Hepatocyte (in vitro differentiated cells): Measurements from ENCODE around the gene MYCBPAP. TPM values are rescaled to one million over a fixed set of nuclear protein-coding genes. Genes with fewer than 3 reads are reported as not detected.

ENCODE experiments used
- DNase-seq: peaks from one replicate; pipeline ENCODE4 v3.0.0-alpha.2; 2016; ENCODE audit warnings: low spot score
- H2AFZ ChIP-seq: fragments of 200-600 bp; sonication (generic); 2 replicates; pipeline ENCODE4 v1.6.0; 2016; ENCODE audit warnings: antibody characterized with exemption, mild to moderate bottlenecking
- H3K27ac ChIP-seq: fragments of 200-600 bp; sonication (generic); 2 replicates; pipeline ENCODE4 v1.5.1; 2016; ENCODE audit warnings: mild to moderate bottlenecking
- H3K27me3 ChIP-seq: fragments of 200-600 bp; sonication (generic); 2 replicates; pipeline ENCODE4 v1.6.1; 2016
- H3K36me3 ChIP-seq: fragments of 200-600 bp; sonication (generic); replicated peaks from 2 replicates; pipeline ENCODE4 v1.5.1; 2016; ENCODE audit warnings: low read depth; ENCODE audit not compliant: insufficient read depth
- H3K4me1 ChIP-seq: fragments of 200-600 bp; sonication (generic); 2 replicates; pipeline ENCODE4 v1.5.1; 2016; ENCODE audit warnings: mild to moderate bottlenecking, moderate library complexity; ENCODE audit not compliant: insufficient read depth
- H3K4me2 ChIP-seq: fragments of 200-600 bp; sonication (generic); 2 replicates; pipeline ENCODE4 v1.6.0; 2016
- H3K4me3 ChIP-seq: fragments of 200-600 bp; sonication (generic); 2 replicates; pipeline ENCODE4 v1.5.1; 2016; ENCODE audit warnings: mild to moderate bottlenecking
- H3K79me2 ChIP-seq: fragments of 200-600 bp; sonication (generic); 2 replicates; pipeline ENCODE4 v1.6.0; 2017; ENCODE audit warnings: mild to moderate bottlenecking
- H3K9me2 ChIP-seq: fragments of 200-600 bp; sonication (generic); replicated peaks from 2 replicates; pipeline ENCODE4 v1.6.0; 2017; ENCODE audit warnings: mild to moderate bottlenecking; ENCODE audit not compliant: insufficient read depth
- H3K9me3 ChIP-seq: fragments of 200-600 bp; sonication (generic); 2 replicates; pipeline ENCODE4 v1.5.1; 2016; ENCODE audit warnings: low read depth, mild to moderate bottlenecking
- H4K20me1 ChIP-seq: fragments of 200-600 bp; sonication (generic); 2 replicates; pipeline ENCODE4 v1.6.0; 2016; ENCODE audit warnings: mild to moderate bottlenecking; ENCODE audit not compliant: insufficient read depth, poor library complexity, severe bottlenecking
- CTCF ChIP-seq: fragments of 200-600 bp; sonication (generic); IDR thresholded peaks from 2 replicates; pipeline ENCODE4 v1.5.1; 2016; ENCODE audit warnings: antibody characterized with exemption, mild to moderate bottlenecking; ENCODE audit not compliant: poor library complexity
- EZH2 ChIP-seq: fragments of 200-600 bp; sonication (generic); IDR thresholded peaks from 2 replicates; pipeline ENCODE4 v1.6.1; 2016; ENCODE audit warnings: antibody characterized with exemption, mild to moderate bottlenecking, borderline replicate concordance
- EZH2phosphoT487 ChIP-seq: fragments of 200-600 bp; sonication (generic); IDR thresholded peaks from one replicate; pipeline ENCODE4 v1.6.1; 2018; ENCODE audit warnings: antibody characterized with exemption, mild to moderate bottlenecking, low read depth, moderate library complexity; ENCODE audit not compliant: unreplicated experiment, severe bottlenecking
- WGBS: methylation state at CpG from one replicate; pipeline ENCODE4 v1.1.6; 2016; ENCODE audit warnings: low lambda C conversion rate; ENCODE audit errors: missing lambda C conversion rate; 5-methylcytosine and 5-hydroxymethylcytosine counted together
- polyA plus RNA-seq: library from polyadenylated mRNA; unstranded; fragments of >200 nt; fragmentation: Nextera tagmentation; extraction: Ambion mirVana; gene quantifications from 2 replicates; pipeline ENCODE4 v1.2.1, GENCODE V29; 2016
- total RNA-seq: library from RNA; depleted of rRNA; stranded (reverse); fragments of >200 nt; gene quantifications from 2 replicates; pipeline ENCODE4 v1.2.3, GENCODE V29; 2014

The MYCBPAP gene
- total and polyA plus RNA-seq, 2 experiments from 2014 or later = 0.43 to 0.70 TPM

DNA sequence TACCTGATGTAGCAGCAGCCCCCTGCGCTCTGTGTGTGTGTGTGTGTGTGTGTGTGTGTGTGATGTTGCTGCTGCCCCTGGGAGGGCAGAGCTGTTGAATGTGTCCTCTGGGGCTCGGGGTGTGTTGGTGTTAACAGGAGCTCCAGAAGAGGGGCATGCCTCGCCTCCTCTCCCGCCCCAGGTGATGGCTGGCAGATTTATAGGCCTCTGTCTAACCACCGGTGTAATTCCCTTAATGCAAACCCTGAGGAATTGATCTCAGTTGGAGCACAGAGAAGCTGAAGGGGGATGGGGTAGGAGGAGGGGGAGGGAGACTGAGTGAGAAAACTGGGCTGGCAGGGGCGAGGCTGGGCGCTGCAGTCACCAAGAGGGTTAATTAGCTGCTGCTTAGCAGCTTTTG lies 62.3 kb downstream of the MYCBPAP start:
- H3K4me3 ChIP-seq = no peak overlapping the region
- H3K9me2 ChIP-seq = no peaks in the 10 kb centered on the region
- no peak overlapping the region for H3K27ac ChIP-seq
- H3K36me3 ChIP-seq = no peaks in the 10 kb centered on the region
- no peak for DNase-seq
- peaks cover under 1% of the 10 kb centered on the region for H3K4me1 ChIP-seq
- no peak overlapping the region for H3K4me2 ChIP-seq
- no peaks in the 10 kb centered on the region for H3K9me3 ChIP-seq
- H4K20me1 ChIP-seq = no peaks in the 10 kb centered on the region
- no peaks in the 10 kb centered on the region for H3K79me2 ChIP-seq
- H3K27me3 ChIP-seq = peaks cover 15% of the 10 kb centered on the region
- TF ChIP-seq EZH2 (no peak), EZH2phosphoT487 (no peak), CTCF (no peak)
- no peak overlapping the region for H2AFZ ChIP-seq
- WGBS = 63% methylated on average over 7 of the region's 7 CpGs

DNA sequence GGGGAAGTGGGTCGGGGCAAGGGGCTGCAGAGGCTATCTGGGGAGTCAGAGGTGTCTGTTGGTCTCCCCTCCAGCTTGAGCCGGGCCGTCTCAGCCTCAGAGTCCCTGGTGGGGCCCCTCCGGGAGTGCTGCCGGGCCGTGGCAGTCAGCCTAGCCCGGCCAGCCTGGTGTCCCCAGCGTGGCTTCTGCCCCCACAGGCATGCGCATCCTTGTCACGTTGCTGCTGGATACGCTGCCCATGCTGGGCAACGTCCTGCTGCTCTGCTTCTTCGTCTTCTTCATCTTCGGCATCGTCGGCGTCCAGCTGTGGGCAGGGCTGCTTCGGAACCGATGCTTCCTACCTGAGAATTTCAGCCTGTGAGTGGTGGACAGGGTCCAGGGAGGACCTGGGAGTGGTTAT lies 63.4 kb downstream of the MYCBPAP start:
- peaks cover 4% of the 10 kb centered on the region for H3K27me3 ChIP-seq
- no peaks in the 10 kb centered on the region for H3K4me1 ChIP-seq
- H3K4me3 ChIP-seq = no peak overlapping the region
- no peaks in the 10 kb centered on the region for H3K9me2 ChIP-seq
- H3K4me2 ChIP-seq = no peak overlapping the region
- WGBS = 92% methylated on average over 19 of the region's 19 CpGs
- H3K27ac ChIP-seq = no peak overlapping the region
- H2AFZ ChIP-seq = no peak overlapping the region
- DNase-seq = no peak
- H4K20me1 ChIP-seq = no peaks in the 10 kb centered on the region
- TF ChIP-seq EZH2phosphoT487 = no peak
- TF ChIP-seq CTCF = no peak
- TF ChIP-seq EZH2 = no peak
- no peaks in the 10 kb centered on the region for H3K9me3 ChIP-seq
- no peaks in the 10 kb centered on the region for H3K79me2 ChIP-seq
- H3K36me3 ChIP-seq = no peaks in the 10 kb centered on the region

DNA sequence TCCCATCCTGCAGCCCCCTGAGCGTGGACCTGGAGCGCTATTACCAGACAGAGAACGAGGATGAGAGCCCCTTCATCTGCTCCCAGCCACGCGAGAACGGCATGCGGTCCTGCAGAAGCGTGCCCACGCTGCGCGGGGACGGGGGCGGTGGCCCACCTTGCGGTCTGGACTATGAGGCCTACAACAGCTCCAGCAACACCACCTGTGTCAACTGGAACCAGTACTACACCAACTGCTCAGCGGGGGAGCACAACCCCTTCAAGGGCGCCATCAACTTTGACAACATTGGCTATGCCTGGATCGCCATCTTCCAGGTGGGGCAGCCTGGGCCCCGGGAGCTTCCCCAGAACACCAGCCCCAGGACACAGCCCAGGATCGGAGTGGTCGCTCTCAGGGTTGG lies 64.3 kb downstream of the MYCBPAP start:
- Histone ChIP-seq H4K20me1 (no peaks in the 10 kb centered on the region), H3K27ac (no peak overlapping the region), H3K27me3 (no peaks in the 10 kb centered on the region), H3K9me2 (no peaks in the 10 kb centered on the region), H3K79me2 (no peaks in the 10 kb centered on the region), H3K9me3 (no peaks in the 10 kb centered on the region), H3K4me1 (no peaks in the 10 kb centered on the region), H3K4me3 (no peak overlapping the region), H2AFZ (no peak overlapping the region), H3K36me3 (no peaks in the 10 kb centered on the region), H3K4me2 (no peak overlapping the region)
- WGBS = 98% methylated on average over 20 of the region's 20 CpGs
- no peak for TF ChIP-seq EZH2phosphoT487
- no peak for DNase-seq

DNA sequence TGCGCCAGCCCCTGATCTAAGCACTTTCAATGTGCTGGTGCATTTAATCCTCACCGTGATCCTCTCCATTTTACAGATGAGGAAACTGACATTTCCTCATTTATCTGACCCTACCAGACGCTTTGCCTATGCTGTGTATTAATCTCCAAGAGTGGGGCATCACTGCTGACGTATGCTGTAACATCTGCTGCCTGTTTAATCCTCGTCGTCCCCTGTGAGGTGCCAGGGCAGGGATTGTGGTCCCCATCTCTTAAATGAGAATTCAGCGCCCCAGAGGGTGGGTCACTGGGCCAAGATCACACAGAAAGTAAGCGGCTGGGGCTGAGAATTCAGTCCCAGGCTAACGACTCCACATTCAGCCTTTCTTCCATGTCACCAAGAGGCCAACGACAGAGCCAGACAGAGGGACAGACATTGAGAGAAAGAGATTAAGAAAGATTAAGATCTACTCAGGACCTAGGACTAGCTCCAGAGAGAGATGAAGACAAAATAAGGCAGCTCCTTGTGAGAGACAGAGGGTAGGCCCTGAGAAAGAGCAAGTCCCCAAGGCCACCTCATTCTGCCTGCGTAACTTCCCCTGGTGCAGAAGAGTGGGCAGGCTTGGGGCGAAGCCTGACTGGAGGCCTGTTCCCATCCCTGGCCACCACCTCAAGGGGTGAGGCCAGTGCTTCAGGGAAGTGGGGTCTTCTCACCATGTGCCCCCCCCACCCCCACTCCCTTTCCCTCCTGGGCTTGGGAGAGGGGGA lies 65.8 kb downstream of the MYCBPAP start:
- H3K4me3 ChIP-seq = no peak overlapping the region
- WGBS = 90% methylated on average over 12 of the region's 12 CpGs
- no peaks in the 10 kb centered on the region for H4K20me1 ChIP-seq
- TF ChIP-seq CTCF = no peak
- TF ChIP-seq EZH2phosphoT487 = no peak
- no peak for TF ChIP-seq EZH2
- no peaks in the 10 kb centered on the region for H3K27me3 ChIP-seq
- no peak overlapping the region for H3K4me2 ChIP-seq
- no peak overlapping the region for H2AFZ ChIP-seq
- no peak overlapping the region for H3K27ac ChIP-seq
- no peaks in the 10 kb centered on the region for H3K79me2 ChIP-seq
- H3K9me3 ChIP-seq = no peaks in the 10 kb centered on the region
- no peak for DNase-seq
- H3K36me3 ChIP-seq = no peaks in the 10 kb centered on the region
- H3K4me1 ChIP-seq = no peaks in the 10 kb centered on the region
- no peaks in the 10 kb centered on the region for H3K9me2 ChIP-seq
